GM21619 (cell line): ENCODE measurements around the gene DNAI2.

Experiments
- ATAC-seq: cut with Tn5 transposase; IDR thresholded peaks from one replicate; pipeline ENCODE4 v1.9.1; 2021; ENCODE audit not compliant: unreplicated experiment

The DNAI2 gene

GRCh38 chr17:74359916-74360315 is 85.9 kb downstream of the DNAI2 start:
- ATAC-seq = no peak

GRCh38 chr17:74360899-74361229 is 86.8 kb downstream of the DNAI2 start:
- ATAC-seq = no peak

- no peak for ATAC-seq
These were observed 87.4 kb downstream of the DNAI2 start, which contains the start of gene BTBD17 for GRCh38 chr17:74361230-74362068. TSS of gene BTBD17 (minus strand) at chr17:74361868. CDS start at chr17:74361819, 49 bp downstream.

GRCh38 chr17:74362069-74362405 is 88.0 kb downstream of the DNAI2 start:
- ATAC-seq = no peak

DNA sequence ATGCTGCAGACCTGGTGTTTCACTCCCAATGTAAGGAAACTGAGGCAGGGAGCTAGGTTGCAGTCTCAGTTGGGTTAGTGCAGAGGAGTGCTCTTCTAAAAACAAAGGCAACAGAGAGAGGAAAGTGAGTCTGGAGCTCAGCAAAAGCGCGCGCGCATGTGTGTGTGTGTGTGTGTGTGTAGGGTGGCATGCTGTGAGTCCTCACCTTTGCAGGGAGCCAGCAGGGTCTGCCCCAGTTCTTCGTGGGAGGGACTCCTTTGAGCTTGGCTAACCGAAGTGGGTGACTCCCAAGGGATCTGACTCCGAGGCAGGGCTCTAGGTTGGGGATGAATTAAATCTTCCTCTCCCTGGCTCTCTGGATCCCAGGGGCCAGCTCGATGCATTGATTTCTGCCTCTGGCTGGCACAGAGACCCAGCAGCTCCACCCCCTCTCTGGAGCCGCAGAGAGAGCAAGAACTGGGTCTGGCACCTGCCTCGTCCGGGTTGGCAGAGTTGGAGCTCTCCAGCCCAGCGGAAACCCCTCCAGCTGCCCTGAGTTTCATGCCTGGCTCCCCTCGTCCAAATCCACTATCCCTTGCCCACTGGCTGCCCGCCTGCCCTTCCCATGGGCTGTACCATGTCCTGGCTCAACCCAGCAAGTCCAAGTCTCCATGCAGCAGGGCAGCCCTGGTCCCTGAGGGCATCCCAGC is 88.9 kb downstream of the DNAI2 start:
- no peak for ATAC-seq
